HepG2 (cell line): Measurements from ENCODE around the gene CCT3. TPM values are rescaled to one million over a fixed set of nuclear protein-coding genes. Genes with fewer than 3 reads are reported as not detected.
"Not testable (repeated sequence)": the region's sequence is repeated elsewhere in the genome, so short reads cannot be mapped to it uniquely, and the experiment has no call there.

Source experiments
- ATAC-seq: fragments of 200-7000 bp; cut with Tn5 transposase; 3 replicates; pipeline ENCODE4 v1.9.1; 2020; ENCODE audit warnings: mild to moderate bottlenecking, moderate library complexity
- BruUV-seq: library from RNA; stranded (reverse); fragments of 400-500 nt; replicated peaks from 2 replicates; lab custom pipeline; 2021; lab: Mats Ljungman, UMichigan
- CTCF ChIA-PET: fragments of 300-600 bp; formaldehyde crosslinking; extraction: SDS; loops from one replicate; lab custom pipeline; 2021; ENCODE audit warnings: low total read pairs, inconsistent platforms, low intra/inter-chr PET ratio; lab: Yijun Ruan, JAX
- POLR2A ChIA-PET: fragments of 350-600 bp; sonication (Branson Sonifier 250); formaldehyde crosslinking; loops from one replicate; lab custom pipeline; 2020; ENCODE audit warnings: antibody characterized with exemption, inconsistent platforms; lab: Yijun Ruan, JAX
- DNase-seq: peaks from one replicate; pipeline ENCODE4 v3.0.0-alpha.2; 2015; ENCODE audit warnings: low spot score
- FAIRE-seq: peaks from 3 replicates; lab custom pipeline; 2011; peaks lifted over from hg19 to GRCh38; lab: Jason Lieb, UNC
- H2AFZ ChIP-seq: one replicate; pipeline ENCODE4 v1.6.1; 2011; ENCODE audit warnings: low read length, inconsistent platforms
- H3K27ac ChIP-seq: fragments of 300-600 bp; 3 replicates; pipeline ENCODE4 v1.8.0; 2011; ENCODE audit warnings: mixed run types, mild to moderate bottlenecking, mixed read lengths, low read length, inconsistent platforms; ENCODE audit not compliant: insufficient read depth; ENCODE audit errors: extremely low read length
- H3K27me3 ChIP-seq, 2 experiments: fragments of 200-600 bp in 1 of 2; 2 replicates in 1 of 2; 3 replicates in 1 of 2; pipeline versions ENCODE4 v1.6.0 to v1.8.0; 2011; ENCODE audit warnings: low read length in 2 of 2, mild to moderate bottlenecking in 2 of 2, moderate library complexity in 2 of 2, inconsistent platforms in 1 of 2; ENCODE audit not compliant: insufficient read depth in 2 of 2, control insufficient read depth in 1 of 2
- H3K36me3 ChIP-seq, 2 experiments: fragments of 200-600 bp in 1 of 2; replicated peaks in 1 of 2; 2 replicates in 1 of 2; 3 replicates in 1 of 2; pipeline versions ENCODE4 v1.5.1 to v1.8.0; 2011; ENCODE audit warnings: low read length in 2 of 2, inconsistent platforms in 1 of 2; ENCODE audit not compliant: insufficient read depth in 2 of 2, control insufficient read depth in 1 of 2
- H3K4me1 ChIP-seq: 2 replicates; pipeline ENCODE4 v1.5.1; 2012; ENCODE audit warnings: low read length, inconsistent platforms; ENCODE audit not compliant: insufficient read depth
- H3K4me2 ChIP-seq: 2 replicates; pipeline ENCODE4 v1.6.0; 2011; ENCODE audit warnings: low read depth, low read length, inconsistent platforms
- H3K4me3 ChIP-seq, 3 experiments: fragments of 200-600 bp in 1 of 3; sonication (generic), shearing (Covaris generic) in 1 of 3; replicated peaks in 1 of 3; 2 replicates each; pipeline ENCODE4 v1.5.1; 2011 to 2016; ENCODE audit warnings: low read length in 3 of 3, inconsistent platforms in 2 of 3, low read depth in 2 of 3, mild to moderate bottlenecking in 2 of 3, control low read depth in 1 of 3, mixed read lengths in 1 of 3; ENCODE audit not compliant: insufficient read depth in 1 of 3
- H3K79me2 ChIP-seq: one replicate; pipeline ENCODE4 v1.6.1; 2011; ENCODE audit warnings: low read length, inconsistent platforms; ENCODE audit not compliant: insufficient read depth
- H3K9ac ChIP-seq: 2 replicates; pipeline ENCODE4 v1.6.0; 2011; ENCODE audit warnings: mild to moderate bottlenecking, low read depth, low read length, inconsistent platforms; ENCODE audit not compliant: insufficient read depth
- H3K9me3 ChIP-seq: 2 replicates; pipeline ENCODE4 v1.5.1; 2012; ENCODE audit warnings: mild to moderate bottlenecking, low read length
- H4K20me1 ChIP-seq: 2 replicates; pipeline ENCODE4 v1.6.0; 2011; ENCODE audit warnings: inconsistent platforms, mild to moderate bottlenecking, low read length, moderate library complexity; ENCODE audit not compliant: insufficient read depth
- CTCF ChIP-seq: sonication (generic); formaldehyde crosslinking; IDR thresholded peaks from 2 replicates; pipeline ENCODE4 v1.5.0; 2020; ENCODE audit warnings: mild to moderate bottlenecking, missing genetic modification reagents, moderate library complexity
- SAP130 ChIP-seq: IDR thresholded peaks from 2 replicates; pipeline ENCODE4 v1.6.1; 2016; ENCODE audit warnings: low read depth
- ZNF770 ChIP-seq: sonication (generic); formaldehyde crosslinking; IDR thresholded peaks from 2 replicates; pipeline ENCODE4 v1.5.0; 2020; ENCODE audit warnings: mild to moderate bottlenecking, missing genetic modification reagents
- WGBS: methylation state at CpG from one replicate; pipeline ENCODE4 v1.1.6; 2017; ENCODE audit warnings: low lambda C conversion rate; 5-methylcytosine and 5-hydroxymethylcytosine counted together
- in situ Hi-C: cut with HindIII; loops from 2 replicates; pipeline ENCODE4 v1.10.0; 2017; ENCODE audit warnings: low pct_unique_long_range_greater_than_20kb; ENCODE audit not compliant: extremely low pct_ligation_motif_present
- intact Hi-C: fragments of 100-400 bp; cut with micrococcal nuclease; formaldehyde crosslinking; loops from one replicate; pipeline ENCODE4 v1.10.0; 2022; ENCODE audit not compliant: unreplicated experiment
- polyA plus RNA-seq, 8 experiments: library from polyadenylated mRNA; depleted of rRNA in 3 of 8; stranded (reverse) in 7 of 8; unstranded in 1 of 8; fragments of >200 nt; fragmentation: Illumina TruSeq in 4 of 8; extraction: Trizol in 4 of 8; gene quantifications; 2 replicates each; pipeline versions ENCODE4 v1.2.1 to v1.2.3, GENCODE V29; 2011 to 2016; ENCODE audit warnings: low read depth in 4 of 8, missing spikeins in 1 of 8, mixed read lengths in 1 of 8; ENCODE audit not compliant: insufficient read depth in 1 of 8
- total RNA-seq, 5 experiments: library from RNA; depleted of rRNA; stranded (reverse); fragments of >200 nt; fragmentation: Illumina TruSeq; extraction: Trizol; gene quantifications; 2 replicates each; pipeline ENCODE4 v1.2.3, GENCODE V29; 2016; ENCODE audit warnings: low read depth in 1 of 5

Gene CCT3
- total and polyA plus RNA-seq, 2 of the 13 experiments (the other 11 are each of a cell fraction or from before 2014, with no cell fraction given), result 319 to 615 TPM

- H3K79me2 ChIP-seq, result peaks cover 43% of the 10 kb centered on the region
- H3K27ac ChIP-seq, result no peak overlapping the region
- H3K4me3 ChIP-seq, result peak overlapping the region; percentile 87 to 94 (median 92)
- H2AFZ ChIP-seq, result no peak overlapping the region
- POLR2A ChIA-PET, result interaction anchor here (0.8 to 2.9 kb wide), 4 partner anchors 36 to 123 kb away, joined by 3 to 22 read pairs (median 4); partner anchors contain the start of gene PMF1
- FAIRE-seq, result no peak
- ATAC-seq, result no peak
- TF ChIP-seq CTCF, result peak; percentile 45
- no peak for TF ChIP-seq ZNF770 (CRISPR knock-in tag)
- TF ChIP-seq SAP130 (CRISPR knock-in tag), result peak; percentile 20; the same call in 1 of the 2 replicates
- no peaks in the 10 kb centered on the region; a peak in 1 of 5 replicates for H3K27me3 ChIP-seq
- in situ Hi-C loops, result no loop called here
- H3K9ac ChIP-seq, result peak overlapping the region; percentile 85; the same call in 1 of the 2 replicates
- intact Hi-C loops, result loop anchor here (5.0 kb wide), 2 partner anchors 36 to 44 kb away; no protein-coding TSS in a partner anchor
- CTCF ChIA-PET, result no interaction called here
- no peak for DNase-seq
- no TSS peak for BruUV-seq
- H4K20me1 ChIP-seq, result peaks cover 17% of the 10 kb centered on the region
- H3K4me2 ChIP-seq, result peak overlapping the region; percentile 88
- 69% methylated on average over 4 of the region's 4 CpGs for WGBS
- peaks cover 3 to 37% of the 10 kb centered on the region in 2 experiments; a peak in 4 of 5 replicates for H3K36me3 ChIP-seq
- H3K9me3 ChIP-seq, result no peaks in the 10 kb centered on the region
- H3K4me1 ChIP-seq, result peaks cover 25% of the 10 kb centered on the region
Observed at GRCh38 chr1:156336242-156336641, 1.9 kb downstream of the CCT3 start.

- H3K27ac ChIP-seq, H3K9ac ChIP-seq, H3K4me1 ChIP-seq, H4K20me1 ChIP-seq, H3K9me3 ChIP-seq, FAIRE-seq, H3K27me3 ChIP-seq, H3K4me2 ChIP-seq, ATAC-seq, H3K4me3 ChIP-seq, CTCF ChIA-PET, POLR2A ChIA-PET, BruUV-seq, H2AFZ ChIP-seq, H3K79me2 ChIP-seq, in situ Hi-C loops, intact Hi-C loops, DNase-seq: not testable (repeated sequence)
- 97% methylated on average over 9 of the region's 9 CpGs for WGBS
- peaks cover 26 to 62% of the 10 kb centered on the region in 2 experiments for H3K36me3 ChIP-seq
Observed at GRCh38 chr1:156323179-156323578, 14.9 kb downstream of the CCT3 start.
